ENCODE data around the gene ELAPOR2. TPM values are rescaled to one million over a fixed set of nuclear protein-coding genes. Genes with fewer than 3 reads are reported as not detected.
A peak's percentile ranks its signal among the peaks of the same experiment; 100 is the strongest.
"Not testable (repeated sequence)": the region's sequence is repeated elsewhere in the genome, so short reads cannot be mapped to it uniquely, and the experiment has no call there.

The ELAPOR2 gene
- total RNA-seq, 1 donor: 4.2 TPM

- no peak for DNase-seq (ENCODE audit: low read depth)
- no peak overlapping the region for H3K4me3 ChIP-seq (ENCODE audit: low read depth, low read length)
- TF ChIP-seq CTCF (IDR thresholded peaks at IDR 0.05; ENCODE audit: insufficient read depth, low read length): no peak
These were observed 759 bp upstream of the ELAPOR2 start for GRCh38 chr7:87060288-87060537.

- peak overlapping the region; percentile 62 for H3K4me3 ChIP-seq (ENCODE audit: low read depth, low read length)
- no peak for DNase-seq (ENCODE audit: low read depth)
- TF ChIP-seq CTCF (IDR thresholded peaks at IDR 0.05; ENCODE audit: insufficient read depth, low read length): no peak
These were observed 520 bp downstream of the ELAPOR2 start for GRCh38 chr7:87058744-87059524.

- H3K4me3 ChIP-seq (ENCODE audit: low read depth, low read length): no peak overlapping the region
- DNase-seq (ENCODE audit: low read depth): no peak
- no peak for TF ChIP-seq CTCF (IDR thresholded peaks at IDR 0.05; ENCODE audit: insufficient read depth, low read length)
These were observed 2.2 kb downstream of the ELAPOR2 start for GRCh38 chr7:87057210-87057609.

- no peak overlapping the region for H3K4me3 ChIP-seq (ENCODE audit: low read depth, low read length)
- DNase-seq (ENCODE audit: low read depth): no peak
- no peak for TF ChIP-seq CTCF (IDR thresholded peaks at IDR 0.05; ENCODE audit: insufficient read depth, low read length)
These were observed 3.1 kb downstream of the ELAPOR2 start for GRCh38 chr7:87056346-87056745.

- no peak for DNase-seq (ENCODE audit: low read depth)
- no peak overlapping the region for H3K4me3 ChIP-seq (ENCODE audit: low read depth, low read length)
- TF ChIP-seq CTCF (IDR thresholded peaks at IDR 0.05; ENCODE audit: insufficient read depth, low read length): no peak
These were observed 10.6 kb downstream of the ELAPOR2 start for GRCh38 chr7:87048839-87049238.

GRCh38 chr7:87046456-87046855 is 13.0 kb downstream of the ELAPOR2 start:
- no peak for DNase-seq (ENCODE audit: low read depth)
- H3K4me3 ChIP-seq (ENCODE audit: low read depth, low read length): no peak overlapping the region
- no peak for TF ChIP-seq CTCF (IDR thresholded peaks at IDR 0.05; ENCODE audit: insufficient read depth, low read length)

GRCh38 chr7:87044713-87045112 is 14.7 kb downstream of the ELAPOR2 start:
- not testable (repeated sequence) for DNase-seq (ENCODE audit: low read depth); H3K4me3 ChIP-seq (ENCODE audit: low read depth, low read length)

GRCh38 chr7:87041586-87041985 is 17.9 kb downstream of the ELAPOR2 start:
- DNase-seq (ENCODE audit: low read depth); H3K4me3 ChIP-seq (ENCODE audit: low read depth, low read length): not testable (repeated sequence)

GRCh38 chr7:87039691-87040299 is 19.7 kb downstream of the ELAPOR2 start:
- DNase-seq (ENCODE audit: low read depth); H3K4me3 ChIP-seq (ENCODE audit: low read depth, low read length): not testable (repeated sequence)

Data from fibroblast of the aortic adventitia (primary cell).